NCI-H1092 treated with DMSO at 0.1 percent for 48 hours (cell line): ENCODE measurements around the gene KIF6.

Source experiments
- DNase-seq: peaks from one replicate; lab custom pipeline; 2025; lab: John Stamatoyannopoulos, UW

Gene KIF6

GRCh38 chr6:39446909-39447308 is 278.3 kb downstream of the KIF6 start:
- no peak for DNase-seq

- no peak for DNase-seq
Measured at GRCh38 chr6:39445667-39446066, 279.5 kb downstream of the KIF6 start.

GRCh38 chr6:39444479-39445019 is 280.7 kb downstream of the KIF6 start:
- no peak for DNase-seq

- no peak for DNase-seq
Measured at GRCh38 chr6:39441986-39442385, 283.2 kb downstream of the KIF6 start.

GRCh38 chr6:39441301-39441700 is 283.9 kb downstream of the KIF6 start:
- DNase-seq, result no peak

GRCh38 chr6:39440039-39440426 is 285.2 kb downstream of the KIF6 start:
- no peak for DNase-seq

- no peak for DNase-seq
Measured at GRCh38 chr6:39439342-39440038, 285.7 kb downstream of the KIF6 start.

- DNase-seq, result no peak
Measured at GRCh38 chr6:39433630-39434029, 291.6 kb downstream of the KIF6 start.

- DNase-seq, result no peak
Measured at GRCh38 chr6:39432330-39433025, 292.7 kb downstream of the KIF6 start.

GRCh38 chr6:39430871-39431523 is 294.2 kb downstream of the KIF6 start:
- peak; percentile 51 for DNase-seq

GRCh38 chr6:39430446-39430845 is 294.8 kb downstream of the KIF6 start:
- no peak for DNase-seq

- no peak for DNase-seq
Measured at GRCh38 chr6:39428816-39429215, 296.4 kb downstream of the KIF6 start.

- no peak for DNase-seq
Measured at GRCh38 chr6:39428152-39428551, 297.1 kb downstream of the KIF6 start.

- DNase-seq, result no peak
Measured at GRCh38 chr6:39426073-39426456, 299.1 kb downstream of the KIF6 start.

- DNase-seq, result no peak
Measured at GRCh38 chr6:39425346-39426072, 299.7 kb downstream of the KIF6 start.

GRCh38 chr6:39424831-39425230 is 300.4 kb downstream of the KIF6 start:
- no peak for DNase-seq

- no peak for DNase-seq
Measured at GRCh38 chr6:39422238-39422637, 303.0 kb downstream of the KIF6 start.

- no peak for DNase-seq
Measured at GRCh38 chr6:39421383-39422225, 303.6 kb downstream of the KIF6 start.

GRCh38 chr6:39420300-39421265 is 304.6 kb downstream of the KIF6 start:
- peak; percentile 9 for DNase-seq

GRCh38 chr6:39419607-39420006 is 305.6 kb downstream of the KIF6 start:
- DNase-seq, result no peak
